AG08395 (cell line): ENCODE measurements around the gene LIMA1.
A peak's percentile ranks its signal among the peaks of the same experiment; 100 is the strongest.
"Not testable (repeated sequence)": the region's sequence is repeated elsewhere in the genome, so short reads cannot be mapped to it uniquely, and the experiment has no call there.

Source experiments
- DNase-seq: peaks from one replicate; pipeline ENCODE4 v3.0.0; 2012; ENCODE audit warnings: mixed read lengths, low spot score

Gene LIMA1

DNA sequence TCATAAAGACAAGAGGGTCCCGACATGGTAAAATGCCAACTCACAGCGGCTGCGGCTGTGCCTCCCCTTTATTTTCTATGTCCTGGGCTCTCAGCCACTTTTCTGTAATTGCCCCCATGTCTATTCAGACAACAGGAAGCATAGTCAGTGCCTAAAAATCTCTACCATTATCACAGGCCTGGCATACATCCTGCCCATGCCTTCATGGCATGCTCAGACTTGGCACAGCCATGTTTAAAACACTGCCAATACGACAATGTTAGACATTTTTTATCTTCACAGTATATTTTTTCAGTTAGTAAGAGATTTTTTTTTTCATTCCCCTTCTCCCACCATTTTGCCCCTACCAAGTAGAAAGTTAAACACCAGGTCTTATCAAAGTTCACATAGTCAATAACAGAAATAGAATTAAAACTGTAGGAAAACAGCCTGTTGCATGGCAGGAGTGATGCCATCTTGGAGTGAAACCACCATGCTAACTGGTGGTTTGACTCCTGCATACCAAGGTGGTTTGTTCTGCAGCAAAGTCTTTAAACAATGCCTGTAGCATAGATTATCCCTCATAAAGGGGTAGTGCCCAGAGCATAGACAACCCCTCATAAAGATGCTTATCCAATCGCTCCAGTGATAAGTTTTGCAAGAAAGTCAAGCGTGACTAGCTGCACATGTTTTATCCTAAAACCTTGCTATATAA lies 97.2 kb downstream of the LIMA1 start:
- DNase-seq: peak; percentile 22

DNA sequence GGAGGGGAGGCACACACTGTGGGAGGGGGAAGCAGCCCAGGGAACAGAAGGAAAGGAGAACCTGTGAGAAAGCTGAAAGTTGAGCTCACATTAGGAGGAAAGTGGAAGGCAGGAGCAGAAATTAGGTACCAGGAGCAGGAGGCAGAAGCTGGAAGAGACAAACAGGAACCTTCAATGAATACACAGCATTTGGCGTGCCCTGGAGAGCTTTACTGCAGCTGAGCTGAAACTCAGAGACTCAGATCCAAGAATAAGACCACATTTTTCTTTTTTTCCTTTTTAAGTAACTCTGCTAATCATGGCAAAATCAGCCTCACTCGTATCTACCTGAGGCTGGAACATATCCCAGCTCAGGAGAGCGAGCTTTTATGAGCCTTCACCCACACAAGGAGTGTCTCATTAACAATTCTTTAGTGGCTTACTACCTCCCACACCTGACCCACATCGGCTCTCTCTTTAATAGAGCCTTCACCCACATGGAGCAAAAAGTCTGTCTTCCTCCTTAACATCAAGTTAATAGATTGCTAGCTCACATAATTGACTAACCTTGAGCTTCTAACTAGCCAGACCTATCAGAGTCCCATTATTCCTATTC lies 97.9 kb downstream of the LIMA1 start:
- DNase-seq: no peak

DNA sequence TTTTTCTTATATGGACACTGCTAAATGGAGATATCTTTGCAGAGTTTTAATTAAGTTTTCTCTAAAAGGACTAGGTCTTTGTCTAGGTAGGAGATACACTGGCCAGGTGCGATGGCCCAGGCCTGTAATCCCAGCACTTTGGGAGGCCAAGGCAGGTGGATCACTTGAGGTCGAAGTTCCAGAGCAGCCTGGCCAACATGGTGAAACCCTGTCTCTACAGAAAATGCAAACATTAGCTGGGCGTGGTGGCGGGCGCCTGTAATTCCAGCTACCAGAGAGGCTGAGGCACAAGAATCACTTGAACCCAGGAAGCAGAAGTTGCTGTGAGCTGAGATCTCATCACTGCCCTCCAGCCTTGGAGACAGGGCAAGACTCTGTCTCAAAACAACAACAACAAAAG lies 99.1 kb downstream of the LIMA1 start:
- DNase-seq: no peak

DNA sequence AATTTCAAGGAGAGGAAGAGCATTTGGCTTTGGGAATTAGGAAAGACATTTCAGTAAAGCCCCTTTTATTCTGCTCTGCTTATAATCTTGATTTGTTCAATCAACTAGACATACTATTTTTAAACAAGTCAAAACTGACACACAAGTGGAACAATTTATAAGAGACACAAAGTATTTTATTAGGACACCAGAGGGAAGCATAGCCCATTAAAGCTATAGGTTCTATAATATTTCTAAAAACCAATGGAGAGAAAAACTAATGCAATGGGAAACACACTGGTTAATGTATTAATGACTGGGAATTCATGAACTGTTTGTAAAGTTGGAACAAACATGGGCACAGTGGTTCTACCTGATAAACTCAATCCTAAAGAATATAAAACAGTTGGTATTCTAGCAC lies 100.9 kb downstream of the LIMA1 start:
- DNase-seq: no peak

DNA sequence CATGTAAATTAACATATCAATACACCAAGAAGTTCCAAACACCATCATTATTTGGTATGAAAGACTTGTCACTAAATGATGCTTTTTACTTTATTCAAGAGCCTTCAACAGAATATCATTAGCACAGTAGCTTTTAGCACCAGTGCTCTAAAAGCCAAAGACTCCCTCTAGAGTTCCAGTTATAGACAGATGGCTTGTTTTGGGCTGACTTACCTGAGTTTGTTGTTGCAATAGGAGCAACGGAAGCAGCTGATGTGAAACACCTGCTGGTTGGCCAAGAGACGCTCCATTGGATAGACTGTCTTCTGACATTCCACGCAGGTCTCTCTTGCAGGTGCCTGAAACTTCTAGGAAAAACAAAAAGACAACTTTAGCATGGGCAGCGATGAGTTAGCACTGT lies 101.6 kb downstream of the LIMA1 start:
- no peak for DNase-seq

DNA sequence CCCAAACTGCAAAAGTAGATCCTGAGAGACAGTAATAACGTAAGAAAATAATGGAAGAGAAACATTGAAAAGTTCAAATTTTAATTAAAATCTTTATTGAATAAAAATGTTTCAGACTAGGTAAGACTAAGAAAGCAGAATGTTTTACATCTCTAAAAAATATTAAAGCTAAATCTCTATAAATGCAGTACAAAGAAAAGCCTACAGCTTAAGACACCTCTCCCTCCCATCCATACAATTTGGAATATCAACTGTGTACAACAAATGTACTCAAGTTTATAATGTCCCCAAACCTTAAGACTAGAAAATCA lies 107.6 kb downstream of the LIMA1 start:
- DNase-seq: no peak

DNA sequence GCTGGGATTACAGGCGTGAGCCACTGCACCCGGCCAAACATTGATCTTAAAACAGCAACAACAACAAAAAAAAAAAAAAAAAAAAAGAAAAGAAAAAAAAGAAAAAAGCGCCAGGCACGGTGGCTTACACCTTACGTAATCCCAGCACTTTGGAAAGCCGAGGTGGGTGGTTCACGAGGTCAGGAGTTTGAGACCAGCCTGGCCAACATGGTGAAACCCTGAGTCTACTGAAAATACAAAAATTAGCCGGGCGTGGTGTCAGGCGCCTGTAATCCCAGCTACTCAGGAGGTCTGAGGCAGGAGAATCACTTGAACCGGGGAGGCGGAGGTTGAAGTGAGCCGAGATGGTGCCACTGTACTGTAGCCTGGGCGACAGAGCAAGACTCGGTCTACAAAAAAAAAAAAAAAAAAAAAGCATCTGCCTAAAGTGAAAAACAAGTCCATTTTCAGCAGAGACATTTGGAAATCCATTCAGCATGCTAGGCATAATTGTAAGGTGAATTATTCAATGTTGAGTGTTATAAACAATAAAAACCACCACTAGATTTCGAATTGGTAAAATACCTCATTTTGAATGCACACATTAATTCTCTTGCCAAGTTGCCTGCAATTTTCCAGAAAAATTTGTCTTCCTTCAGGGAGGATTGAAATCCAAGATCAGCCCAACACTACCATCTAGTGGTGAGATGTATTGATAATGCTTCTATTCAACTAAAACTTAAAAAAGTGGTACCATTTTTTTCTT lies 108.2 kb downstream of the LIMA1 start:
- peak; percentile 54 for DNase-seq

DNA sequence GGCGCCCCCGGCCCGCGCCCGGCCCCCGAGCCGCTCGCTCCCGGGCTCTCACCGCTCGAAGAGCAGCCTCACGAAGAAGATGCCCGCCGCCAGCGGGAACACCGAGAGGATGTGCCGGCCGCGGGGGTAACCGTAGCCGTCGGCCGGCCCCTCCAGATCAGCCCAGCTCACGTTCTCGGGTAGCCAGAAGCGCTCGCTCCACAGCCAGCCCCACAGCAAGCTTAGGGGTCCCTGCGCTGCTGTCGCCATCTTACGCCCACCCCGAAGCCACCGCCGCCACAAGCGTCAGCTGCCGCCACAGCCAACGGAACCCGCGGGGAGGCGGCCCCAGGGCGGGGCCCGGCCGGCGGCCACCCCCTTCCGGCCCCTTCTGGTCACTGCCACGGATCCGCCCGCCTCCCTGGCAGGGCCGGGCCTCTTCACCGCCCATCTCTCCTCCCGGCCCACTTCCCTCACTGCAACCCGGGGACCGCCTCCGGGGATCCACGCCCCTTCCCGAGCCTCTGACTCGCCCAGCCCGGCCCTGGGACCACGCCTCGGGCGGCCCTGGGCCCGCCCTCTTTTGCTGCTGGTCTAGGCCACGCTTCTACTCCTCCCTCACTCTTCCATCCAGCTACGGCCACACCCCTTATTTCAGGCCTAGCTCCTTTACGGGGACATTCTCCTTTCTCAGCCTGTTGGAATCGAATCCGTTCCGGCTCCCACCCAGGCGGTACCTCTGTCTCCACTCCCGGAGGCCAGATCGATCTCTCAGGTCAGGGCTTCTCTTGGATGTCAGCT lies 116.1 kb downstream of the LIMA1 start, which contains the start of gene CERS5:
Gene CERS5 (minus strand): TSS at position 321 of the 780 bp plus-strand sequence. CDS start 72 bp downstream, at position 249.
- DNase-seq: peak; percentile 99

DNA sequence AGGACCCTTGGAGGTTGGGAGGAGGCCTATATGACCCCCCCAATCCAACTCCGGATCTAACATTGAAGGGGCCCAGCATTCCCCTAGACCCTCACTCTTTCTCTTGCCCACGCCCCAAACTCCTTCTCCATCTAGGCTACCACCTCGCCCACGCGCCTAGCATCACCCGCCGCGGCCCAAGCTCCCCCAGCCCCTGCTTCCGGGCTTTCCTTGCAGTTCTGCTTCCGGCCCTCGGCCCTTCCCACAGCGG lies 116.6 kb downstream of the LIMA1 start:
- DNase-seq: no peak

DNA sequence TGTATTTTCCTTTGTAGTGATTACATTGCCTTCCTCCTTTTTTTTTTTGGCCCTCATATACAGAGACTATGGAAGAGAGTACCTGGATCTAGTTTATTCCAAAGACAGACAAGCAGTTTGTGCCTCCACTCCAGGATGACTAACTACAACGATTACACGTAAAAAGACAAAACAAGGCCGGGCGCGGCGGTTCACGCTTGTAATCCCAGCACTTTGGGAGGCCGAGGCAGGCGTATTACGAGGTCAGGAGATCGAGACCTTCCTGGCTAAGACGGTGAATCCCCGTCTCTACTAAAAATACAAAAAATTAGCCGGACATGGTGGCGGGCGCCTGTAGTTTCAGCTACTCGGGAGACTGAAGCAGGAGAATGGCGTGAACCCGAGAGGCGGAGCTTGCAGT lies 118.4 kb downstream of the LIMA1 start:
- DNase-seq: no peak

DNA sequence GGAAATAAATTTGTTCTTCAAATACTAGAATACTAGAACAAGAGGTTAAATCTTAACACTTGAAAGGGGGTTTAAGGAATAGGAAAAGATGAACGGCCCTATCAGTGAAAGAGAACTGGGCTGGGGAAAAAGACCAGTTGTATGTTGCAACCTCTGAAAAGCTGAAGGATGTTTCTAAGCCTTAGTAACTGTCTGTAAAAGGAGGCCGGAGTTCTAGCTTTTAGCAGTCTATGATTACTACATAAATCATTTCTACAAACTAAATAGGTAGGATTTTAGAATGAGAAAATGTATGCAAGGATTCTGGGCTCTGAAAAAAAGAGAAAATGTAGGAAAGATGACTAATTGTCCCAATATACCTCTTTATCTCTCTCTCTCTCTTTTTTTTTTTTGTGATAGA lies 121.1 kb downstream of the LIMA1 start:
- no peak for DNase-seq

DNA sequence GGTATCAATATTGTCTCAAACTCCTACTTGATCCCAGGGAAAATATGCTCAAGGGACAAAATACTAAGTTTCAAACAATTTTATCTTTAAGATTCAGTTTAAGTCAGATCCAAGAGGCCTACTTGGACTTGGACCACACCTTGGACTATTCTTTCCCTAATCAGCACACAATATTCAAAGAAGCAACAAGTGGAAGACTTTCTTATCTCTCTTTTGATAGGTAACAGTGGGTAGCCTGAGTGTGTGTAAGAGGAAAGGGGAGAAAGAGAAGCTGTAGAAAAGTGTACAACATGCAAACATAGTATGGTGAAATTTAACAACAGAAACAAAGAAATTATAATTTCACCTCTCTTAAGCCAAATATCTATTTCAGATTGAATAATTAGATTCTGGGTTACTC lies 122.7 kb downstream of the LIMA1 start:
- no peak for DNase-seq

DNA sequence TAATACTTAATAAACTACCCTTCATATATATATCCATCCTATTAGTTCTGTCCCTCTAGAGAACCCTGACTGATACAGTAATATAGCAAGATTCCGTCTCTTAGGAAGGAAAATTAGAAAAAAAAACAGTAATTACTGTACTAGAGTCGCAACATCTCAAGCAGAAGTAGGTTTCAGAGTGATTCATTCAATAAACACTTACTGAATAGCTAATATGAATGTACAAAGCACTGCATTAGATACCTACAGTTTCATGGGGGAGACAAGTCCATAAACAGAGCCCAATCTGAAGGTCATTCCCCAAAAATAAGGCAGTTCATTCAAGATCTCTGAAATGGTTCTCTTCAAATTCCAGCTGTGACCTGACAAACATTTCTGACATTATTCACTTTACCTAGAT lies 126.1 kb downstream of the LIMA1 start:
- no peak for DNase-seq

DNA sequence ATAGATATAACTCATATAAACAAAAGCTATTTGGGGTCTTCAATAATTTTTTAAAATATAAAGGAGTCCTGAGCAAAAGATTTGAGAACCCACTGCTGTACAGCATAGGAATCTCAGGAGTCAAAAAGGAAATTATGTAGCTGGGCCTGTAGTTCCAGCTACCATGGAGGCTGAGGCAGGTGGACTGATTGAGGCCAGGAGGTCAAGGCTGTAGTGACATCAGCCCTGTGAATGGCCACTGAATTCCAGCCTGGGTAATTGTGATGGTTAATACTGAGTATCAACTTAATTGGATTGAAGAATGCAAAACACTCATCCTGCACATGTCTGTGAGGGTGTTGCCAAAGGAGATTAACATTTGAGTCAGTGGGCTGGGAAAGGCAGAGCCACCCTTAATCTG lies 126.7 kb downstream of the LIMA1 start:
- no peak for DNase-seq

DNA sequence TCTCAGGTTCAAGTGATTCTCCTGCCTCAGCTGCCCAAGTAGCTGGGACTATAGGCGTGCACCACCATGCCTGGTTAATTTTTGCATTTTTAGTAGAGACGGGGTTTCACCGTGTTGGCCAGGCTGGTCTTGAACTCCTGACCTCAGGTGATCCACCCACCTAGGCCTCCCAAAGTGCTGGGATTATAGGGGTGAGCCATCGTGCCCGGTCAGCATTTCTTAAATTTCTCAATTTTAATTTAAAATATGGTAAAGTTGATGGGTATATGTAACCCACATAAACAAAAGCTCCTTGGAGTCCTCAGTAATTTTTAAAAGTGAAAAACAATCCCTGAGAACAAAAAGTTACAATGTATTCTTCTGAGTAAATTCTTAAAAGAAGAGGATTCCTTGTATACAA lies 128.4 kb downstream of the LIMA1 start:
- DNase-seq: not testable (repeated sequence)

DNA sequence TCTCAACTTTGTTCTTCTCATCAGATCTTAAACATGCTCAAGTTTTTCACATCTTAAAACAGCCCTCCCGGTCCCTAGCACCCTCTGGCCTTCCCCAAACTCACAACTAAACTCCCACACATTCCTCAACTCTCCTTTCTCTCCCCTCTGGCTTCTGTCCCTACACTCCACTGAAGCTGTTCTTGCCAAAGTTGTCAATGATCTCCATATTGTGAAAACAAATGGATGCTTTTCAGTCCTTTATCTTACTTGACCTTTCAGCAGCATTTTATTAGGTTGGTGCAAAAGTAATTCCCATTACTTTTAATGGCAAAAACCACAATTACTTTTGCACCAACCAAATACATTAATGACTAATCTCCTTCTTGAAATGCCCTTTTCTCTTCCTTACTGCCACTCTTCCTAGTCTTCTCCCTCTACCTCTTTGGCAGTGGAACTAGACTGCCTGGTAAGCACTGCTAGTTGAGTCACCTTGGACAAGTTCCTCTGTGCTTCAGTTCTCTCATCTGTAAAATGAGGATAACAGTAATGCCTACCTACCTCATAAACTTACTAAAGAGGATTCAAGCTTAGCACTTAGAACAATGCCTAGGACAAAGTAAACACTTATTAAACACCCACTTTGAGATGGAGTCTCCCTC lies 132.2 kb downstream of the LIMA1 start:
- no peak for DNase-seq

DNA sequence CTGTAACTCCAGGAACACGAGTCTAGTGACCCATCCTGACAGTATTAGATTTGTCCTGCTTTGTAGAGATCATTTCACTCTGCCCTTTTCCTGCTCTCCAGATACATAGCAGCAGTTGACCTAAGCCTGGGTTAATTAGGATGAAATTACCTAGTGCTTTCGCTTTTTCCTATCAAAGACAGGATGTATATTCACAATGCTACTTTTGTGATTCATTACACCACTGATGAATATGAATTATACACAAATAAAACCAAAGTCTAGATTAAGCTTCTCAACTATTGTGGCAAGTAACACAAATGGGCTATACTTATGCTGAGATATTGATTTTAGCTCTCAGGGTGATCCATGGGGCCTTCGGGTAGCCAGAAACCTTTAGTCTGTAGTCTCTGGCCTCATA lies 134.0 kb downstream of the LIMA1 start:
- no peak for DNase-seq

DNA sequence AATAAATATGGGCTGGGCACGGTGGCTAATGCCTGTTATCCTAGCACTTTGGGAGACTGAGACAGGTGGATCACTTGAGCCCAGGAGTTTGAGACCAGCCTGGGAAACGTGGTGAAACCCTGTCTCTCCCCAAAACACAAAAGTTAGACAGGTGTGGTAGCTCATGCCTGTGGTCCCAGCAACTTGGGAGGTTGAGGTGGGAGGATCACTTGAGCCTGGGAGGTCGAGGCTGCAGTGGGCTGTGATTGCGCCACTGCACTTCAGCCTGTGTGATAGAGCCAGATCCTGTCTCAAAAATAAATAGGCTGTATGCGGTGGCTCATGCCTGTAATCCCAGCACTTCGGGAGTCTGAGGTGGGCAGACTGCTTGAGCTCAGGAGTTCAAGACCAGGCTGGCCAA lies 135.3 kb downstream of the LIMA1 start:
- DNase-seq: not testable (repeated sequence)

DNA sequence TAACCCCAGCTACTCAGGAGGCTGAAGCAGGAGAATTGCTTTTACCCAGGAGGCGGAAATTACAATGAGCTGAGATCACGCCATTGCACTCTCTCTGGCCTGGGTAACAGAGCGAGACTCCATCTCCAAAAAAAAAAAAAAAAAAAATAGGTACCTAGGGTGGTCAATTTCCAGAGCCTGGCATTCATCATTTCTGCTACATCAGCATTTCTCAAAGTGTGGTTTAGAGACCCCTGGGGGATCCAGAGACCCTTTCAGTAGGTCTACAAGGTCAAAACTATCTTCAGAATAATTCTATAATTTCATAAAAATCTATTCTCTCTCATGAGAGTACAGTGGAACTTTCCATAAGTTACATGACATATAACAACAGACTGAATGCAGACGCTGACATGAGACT lies 136.0 kb downstream of the LIMA1 start:
- no peak for DNase-seq

DNA sequence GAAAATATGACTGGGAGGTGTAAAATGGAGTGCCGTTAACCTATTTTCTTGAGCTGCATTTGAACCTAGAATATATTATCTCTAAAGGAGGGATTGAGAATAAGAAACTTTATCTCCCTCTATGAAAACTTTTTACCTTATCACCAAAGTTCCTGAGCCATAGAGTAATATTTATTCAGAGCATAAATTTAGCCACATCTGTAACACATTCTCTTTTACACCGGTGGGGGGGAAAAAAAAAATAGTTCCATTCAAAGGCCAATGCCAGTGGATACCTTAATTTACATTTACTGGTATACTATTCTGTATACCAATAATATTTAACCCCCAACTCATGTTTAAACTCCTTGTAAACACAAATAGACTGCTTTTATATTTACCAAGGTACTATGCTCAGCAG lies 137.9 kb downstream of the LIMA1 start:
- no peak for DNase-seq

DNA sequence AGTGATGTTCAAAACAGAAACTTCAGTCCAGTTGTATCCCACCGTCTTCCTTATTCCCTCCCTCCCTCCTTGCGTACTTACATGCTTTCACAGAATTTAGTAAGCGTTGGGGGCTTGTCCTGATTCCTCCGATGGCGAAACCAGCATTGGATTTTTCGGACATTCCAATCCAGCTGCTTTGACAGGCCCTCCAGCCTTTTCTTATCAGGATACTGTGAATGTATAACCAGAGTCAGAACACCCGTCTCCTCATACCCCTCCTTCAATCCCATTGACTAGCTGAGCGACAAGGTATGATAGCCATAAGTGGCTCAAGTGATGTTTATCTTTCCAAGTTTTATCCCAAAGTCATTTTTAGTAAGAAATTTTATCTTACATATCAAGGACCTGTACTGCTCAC lies 140.3 kb downstream of the LIMA1 start:
- no peak for DNase-seq

DNA sequence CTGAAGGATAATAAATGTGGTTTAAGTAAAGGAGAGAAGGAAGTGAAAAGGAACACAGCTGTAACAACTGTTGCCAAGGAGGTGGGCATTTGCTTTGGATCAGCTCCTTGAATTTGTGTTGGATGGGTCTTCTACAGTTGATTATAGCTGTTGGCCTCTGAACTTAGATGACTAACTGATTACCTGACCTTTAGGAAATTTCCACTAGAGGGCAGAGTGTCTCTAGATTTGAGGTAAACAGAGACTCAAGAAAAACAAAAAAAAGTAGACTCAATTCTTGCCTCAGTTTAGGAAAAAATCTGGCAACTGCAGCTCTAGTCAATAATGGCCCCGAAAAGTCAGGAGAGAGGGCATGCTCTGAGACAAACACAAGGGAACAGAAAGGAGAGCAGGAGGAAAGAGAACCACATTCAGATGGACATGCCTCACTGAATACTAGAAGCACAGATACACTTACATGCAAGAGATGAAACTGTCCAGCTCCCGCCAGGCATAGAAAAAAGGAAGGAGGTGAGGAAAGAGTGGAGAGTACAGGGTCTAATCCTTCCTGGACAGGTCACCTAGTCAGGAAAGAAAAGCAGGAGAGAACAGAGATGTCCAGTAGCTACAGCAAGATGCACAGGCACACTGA lies 150.7 kb downstream of the LIMA1 start:
- peak; percentile 49 for DNase-seq
